Adrenal gland (tissue), 5 donors: ENCODE results near the gene MADCAM1.

Experiments
- POLR2A ChIP-seq, 2 donors: fragments of 450-650 bp; IDR thresholded peaks; one replicate each; pipeline ENCODE4 v1.6.1; 2017; ENCODE audit warnings: antibody characterized with exemption in 2 of 2, mild to moderate bottlenecking in 2 of 2, moderate library complexity in 1 of 2
- TF ChIP-seq, protein P1 (sequence below), 6 experiments: fragments of 450-650 bp in 4 of 6; fragments of 200-600 bp in 2 of 6; sonication (generic) in 1 of 6; IDR thresholded peaks; 1 replicate in 5 of 6; 2 replicates in 1 of 6; pipeline versions ENCODE4 v1.5.1 to v1.8.0; 2016 to 2021; ENCODE audit warnings: antibody characterized with exemption in 6 of 6, mild to moderate bottlenecking in 2 of 6, moderate library complexity in 1 of 6
- donor health status: DM: no; HTN: no; CAD: no.

DNA sequence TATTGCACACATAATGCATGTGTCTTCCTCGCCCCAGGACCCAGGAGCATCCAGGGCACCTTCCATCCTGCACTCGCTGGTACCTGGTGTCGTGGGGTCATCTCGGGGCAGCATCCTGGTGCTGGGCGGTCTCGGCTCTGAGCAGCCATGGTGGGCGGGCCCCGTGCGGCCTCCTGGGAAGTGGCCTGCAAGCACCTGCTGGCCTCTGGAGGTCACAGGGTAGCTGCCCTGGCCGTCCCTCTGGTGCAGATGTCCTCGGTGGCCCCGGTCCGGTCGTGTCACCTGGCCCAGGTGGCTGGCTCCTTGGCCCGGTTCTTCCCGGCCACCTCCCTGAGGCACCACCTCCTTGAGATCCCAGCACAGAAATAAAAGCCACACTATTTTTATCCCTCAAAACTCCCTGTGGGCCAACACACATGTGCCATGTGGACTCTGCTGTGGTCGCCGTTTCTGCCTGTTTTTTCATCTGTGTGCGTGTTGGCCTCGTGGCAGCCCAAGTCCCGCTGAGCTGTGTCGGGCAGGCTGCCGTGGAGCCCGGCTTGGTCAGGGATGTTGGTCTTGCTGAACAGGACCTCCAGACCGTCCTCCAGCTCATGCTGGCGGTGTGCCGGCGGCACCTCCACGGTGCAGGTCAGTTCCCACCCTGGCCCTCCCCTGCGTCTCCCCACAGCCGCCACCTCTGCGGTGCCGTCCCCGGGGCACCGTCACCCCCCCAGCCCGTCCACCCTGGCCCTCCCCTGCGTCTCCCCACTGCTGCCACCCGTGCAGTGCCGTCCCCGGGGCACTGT lies 42.5 kb downstream of the MADCAM1 start:
- TF ChIP-seq, protein P1, sequence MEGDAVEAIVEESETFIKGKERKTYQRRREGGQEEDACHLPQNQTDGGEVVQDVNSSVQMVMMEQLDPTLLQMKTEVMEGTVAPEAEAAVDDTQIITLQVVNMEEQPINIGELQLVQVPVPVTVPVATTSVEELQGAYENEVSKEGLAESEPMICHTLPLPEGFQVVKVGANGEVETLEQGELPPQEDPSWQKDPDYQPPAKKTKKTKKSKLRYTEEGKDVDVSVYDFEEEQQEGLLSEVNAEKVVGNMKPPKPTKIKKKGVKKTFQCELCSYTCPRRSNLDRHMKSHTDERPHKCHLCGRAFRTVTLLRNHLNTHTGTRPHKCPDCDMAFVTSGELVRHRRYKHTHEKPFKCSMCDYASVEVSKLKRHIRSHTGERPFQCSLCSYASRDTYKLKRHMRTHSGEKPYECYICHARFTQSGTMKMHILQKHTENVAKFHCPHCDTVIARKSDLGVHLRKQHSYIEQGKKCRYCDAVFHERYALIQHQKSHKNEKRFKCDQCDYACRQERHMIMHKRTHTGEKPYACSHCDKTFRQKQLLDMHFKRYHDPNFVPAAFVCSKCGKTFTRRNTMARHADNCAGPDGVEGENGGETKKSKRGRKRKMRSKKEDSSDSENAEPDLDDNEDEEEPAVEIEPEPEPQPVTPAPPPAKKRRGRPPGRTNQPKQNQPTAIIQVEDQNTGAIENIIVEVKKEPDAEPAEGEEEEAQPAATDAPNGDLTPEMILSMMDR (IDR thresholded peaks at IDR 0.05) = no peak
- no peak for TF ChIP-seq POLR2A (IDR thresholded peaks at IDR 0.05)
